NK-92 (cell line): ENCODE results near the gene ERN1.

Source experiments
- DNase-seq: peaks from one replicate; lab custom pipeline; 2025; ENCODE audit not compliant: unreplicated experiment; lab: John Stamatoyannopoulos, UW

ERN1 gene

GRCh38 chr17:64084940-64085649 lies 44.8 kb downstream of the ERN1 start:
- DNase-seq = no peak

GRCh38 chr17:64084086-64084939 lies 45.6 kb downstream of the ERN1 start:
- DNase-seq = no peak

GRCh38 chr17:64083563-64084085 lies 46.3 kb downstream of the ERN1 start:
- DNase-seq = no peak

- no peak for DNase-seq
Measured at GRCh38 chr17:64083093-64083492, 46.9 kb downstream of the ERN1 start.

- no peak for DNase-seq
Measured at GRCh38 chr17:64081802-64082799, 47.8 kb downstream of the ERN1 start.

- DNase-seq = no peak
Measured at GRCh38 chr17:64080174-64080618, 49.7 kb downstream of the ERN1 start.

GRCh38 chr17:64077379-64077778 lies 52.6 kb downstream of the ERN1 start:
- DNase-seq = no peak

- no peak for DNase-seq
Measured at GRCh38 chr17:64075913-64076312, 54.0 kb downstream of the ERN1 start.

- no peak for DNase-seq
Measured at GRCh38 chr17:64074704-64075426, 55.1 kb downstream of the ERN1 start.

- no peak for DNase-seq
Measured at GRCh38 chr17:64073771-64074703, 55.9 kb downstream of the ERN1 start.

- DNase-seq = no peak
Measured at GRCh38 chr17:64071111-64071510, 58.8 kb downstream of the ERN1 start.

- DNase-seq = no peak
Measured at GRCh38 chr17:64070213-64070612, 59.7 kb downstream of the ERN1 start.

- DNase-seq = no peak
Measured at GRCh38 chr17:64069143-64069542, 60.8 kb downstream of the ERN1 start.

GRCh38 chr17:64067657-64068056 lies 62.3 kb downstream of the ERN1 start:
- DNase-seq = no peak

GRCh38 chr17:64066716-64067115 lies 63.2 kb downstream of the ERN1 start:
- DNase-seq = no peak

- no peak for DNase-seq
Measured at GRCh38 chr17:64065161-64065560, 64.8 kb downstream of the ERN1 start.

- no peak for DNase-seq
Measured at GRCh38 chr17:64064331-64064730, 65.6 kb downstream of the ERN1 start.

GRCh38 chr17:64063766-64064224 lies 66.1 kb downstream of the ERN1 start:
- no peak for DNase-seq

- no peak for DNase-seq
Measured at GRCh38 chr17:64063088-64063487, 66.9 kb downstream of the ERN1 start.
